ENCODE measurements around the gene LRRC1.

The LRRC1 gene

DNA sequence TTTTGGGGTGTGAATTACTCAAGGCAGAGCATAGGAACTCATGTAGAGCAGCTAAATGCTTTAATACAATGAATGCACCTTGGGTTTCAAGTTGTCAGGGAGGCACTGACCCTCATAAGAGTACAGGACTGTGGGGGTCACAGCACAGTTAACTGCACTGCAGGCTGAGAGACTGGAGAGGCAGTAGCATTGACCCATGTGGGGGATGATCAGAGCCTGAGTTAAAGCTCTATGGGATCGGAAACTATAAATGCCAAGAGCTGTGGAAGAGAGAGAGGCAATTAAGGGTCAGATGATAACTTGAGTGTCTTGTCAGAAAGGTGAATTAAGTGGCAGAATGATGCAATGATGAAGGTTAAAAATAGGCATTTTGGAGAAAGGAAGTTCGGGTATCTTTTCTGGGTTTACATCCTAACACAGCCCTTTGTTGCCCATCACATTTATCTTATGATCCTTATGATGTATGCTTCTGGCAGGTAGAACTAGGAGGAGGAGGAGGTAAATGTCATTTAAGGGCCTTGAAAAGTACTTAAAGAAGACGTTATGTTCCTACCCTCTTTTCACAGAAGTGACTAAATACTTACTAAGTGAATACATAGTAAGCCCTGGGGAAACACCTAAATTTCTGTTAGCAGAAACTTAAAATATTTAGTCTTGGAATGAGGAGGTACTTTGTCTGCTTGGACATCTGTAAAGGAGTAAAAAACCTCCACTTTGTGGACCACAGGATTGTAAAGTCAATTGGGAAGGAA lies 24.2 kb downstream of the LRRC1 start:
- no peak for DNase-seq

DNA sequence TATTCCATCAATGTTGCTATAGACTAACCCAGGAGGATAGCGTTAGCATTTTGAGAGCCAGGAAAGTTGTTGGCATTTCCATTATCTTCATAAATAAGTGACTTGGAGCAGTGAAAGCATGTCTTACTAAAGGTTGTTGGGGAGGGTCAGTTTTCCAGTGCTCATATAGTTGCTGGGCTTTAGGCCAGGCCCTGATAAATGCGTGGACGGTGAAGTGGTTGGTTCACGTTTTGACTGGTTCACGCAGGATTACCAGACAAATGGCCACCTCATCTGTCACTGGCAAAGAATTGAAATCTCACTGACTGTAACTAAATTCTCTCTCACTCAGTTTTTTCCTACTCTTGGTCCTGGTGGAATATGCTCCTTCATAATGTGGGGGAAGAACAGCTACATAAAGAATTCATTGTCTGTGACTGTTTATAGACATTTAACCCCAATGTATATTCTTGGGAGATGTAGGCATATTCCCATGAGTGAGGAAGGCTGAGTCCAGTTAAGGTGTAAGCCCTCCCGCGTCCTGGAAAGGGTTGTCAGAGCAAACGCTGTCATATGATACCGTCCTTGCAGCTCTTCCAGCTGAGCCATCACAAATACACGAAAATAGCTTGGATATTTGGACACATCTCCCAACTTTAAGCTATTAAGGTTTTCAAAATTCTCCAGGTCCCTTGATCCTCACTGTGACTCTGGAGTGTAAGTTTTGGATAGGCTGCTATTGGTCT lies 27.8 kb downstream of the LRRC1 start:
- no peak for DNase-seq

DNA sequence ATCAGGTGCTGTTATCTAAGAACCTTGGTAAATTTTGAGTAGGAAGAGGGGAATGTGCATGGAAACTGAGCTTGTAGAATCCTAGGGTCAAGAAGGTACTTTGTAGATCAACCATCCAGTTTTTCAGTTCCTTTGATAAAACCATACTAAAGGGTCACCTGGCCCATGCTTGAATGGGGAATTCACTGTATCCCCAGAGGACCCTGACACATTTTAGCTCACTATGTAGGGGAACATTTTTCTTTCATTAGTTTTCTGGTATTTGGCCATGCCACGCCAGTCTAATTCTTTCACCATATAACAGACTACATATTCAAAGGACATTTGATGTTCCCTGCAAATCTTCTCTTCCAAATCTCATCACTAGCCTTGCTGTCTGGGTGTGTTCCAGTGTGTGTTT lies 29.9 kb downstream of the LRRC1 start:
- DNase-seq: no peak

DNA sequence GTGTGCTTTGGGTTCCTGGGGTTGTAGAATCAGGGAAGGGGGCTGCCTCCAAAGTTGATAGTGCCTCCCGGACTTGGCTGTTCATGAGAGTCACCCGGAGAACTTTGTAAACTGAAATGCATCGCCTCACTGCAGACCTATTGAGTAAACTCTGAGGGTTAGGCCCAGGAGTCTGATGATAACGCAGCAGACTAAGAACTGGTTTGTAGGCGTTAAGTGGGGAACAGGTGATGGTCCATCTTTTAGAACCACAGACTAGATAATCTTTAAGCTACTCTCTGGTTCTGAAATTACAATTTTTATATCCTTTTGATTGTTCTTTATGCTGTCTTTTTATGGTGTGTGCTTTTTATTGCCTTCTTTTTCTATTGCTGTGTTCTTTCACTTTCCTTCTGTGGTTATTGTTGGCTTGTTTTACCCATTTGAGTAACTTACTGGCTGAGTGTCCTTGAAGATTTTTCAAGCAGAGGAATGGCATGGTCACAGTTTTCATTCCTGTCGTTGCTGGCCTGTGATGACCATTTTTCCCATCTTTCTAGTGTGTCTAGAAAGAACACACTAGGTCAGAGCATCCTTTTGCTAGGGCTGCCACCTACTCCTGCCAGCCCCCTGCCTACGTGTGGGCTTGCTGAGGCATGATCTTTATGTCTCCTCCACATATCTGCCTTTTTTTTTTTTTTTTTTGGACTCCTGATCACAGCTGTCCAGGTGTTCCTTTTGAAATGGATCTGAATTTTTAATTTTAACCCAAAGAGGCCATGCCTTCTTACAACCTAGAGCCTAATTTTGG lies 30.9 kb downstream of the LRRC1 start:
- DNase-seq: no peak

DNA sequence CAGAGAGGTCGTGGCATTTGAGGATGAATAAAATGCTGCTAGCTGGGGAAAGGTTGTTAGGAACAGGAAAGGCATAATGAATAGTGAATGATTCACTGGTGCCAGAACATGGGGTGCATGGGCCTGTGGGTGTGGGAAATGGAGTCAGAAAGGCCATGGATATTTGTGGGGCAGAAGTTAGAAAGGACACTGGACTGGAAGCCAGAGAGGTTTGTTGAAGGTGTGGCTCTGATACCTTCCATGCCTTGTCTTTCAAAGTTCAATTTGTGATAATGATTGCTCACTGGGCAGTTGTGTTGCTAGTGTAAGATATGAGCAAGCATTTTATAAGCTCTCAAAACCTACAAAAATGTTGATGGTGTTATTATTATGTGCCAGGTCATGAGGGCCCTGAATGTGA lies 32.7 kb downstream of the LRRC1 start:
- DNase-seq: no peak

DNA sequence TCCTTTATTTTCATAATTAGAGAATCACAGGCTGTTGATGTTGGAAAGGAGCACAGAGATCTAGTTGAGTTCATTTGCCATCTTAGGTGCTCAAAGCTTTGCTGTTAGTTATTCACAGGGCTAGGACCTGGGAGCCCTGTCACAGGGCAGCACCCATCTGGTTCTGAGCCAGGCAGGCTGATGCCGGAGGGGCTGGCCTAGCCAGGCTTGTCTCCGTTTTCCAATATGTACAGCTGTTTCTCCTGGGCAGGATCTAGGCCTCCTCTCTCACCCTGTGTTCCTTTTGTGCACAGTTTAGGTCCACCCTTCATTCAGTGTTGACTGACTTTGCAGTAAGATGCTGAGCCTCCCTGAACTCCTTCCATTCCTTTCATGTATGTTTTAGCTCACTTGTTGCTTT lies 33.4 kb downstream of the LRRC1 start:
- DNase-seq: no peak

DNA sequence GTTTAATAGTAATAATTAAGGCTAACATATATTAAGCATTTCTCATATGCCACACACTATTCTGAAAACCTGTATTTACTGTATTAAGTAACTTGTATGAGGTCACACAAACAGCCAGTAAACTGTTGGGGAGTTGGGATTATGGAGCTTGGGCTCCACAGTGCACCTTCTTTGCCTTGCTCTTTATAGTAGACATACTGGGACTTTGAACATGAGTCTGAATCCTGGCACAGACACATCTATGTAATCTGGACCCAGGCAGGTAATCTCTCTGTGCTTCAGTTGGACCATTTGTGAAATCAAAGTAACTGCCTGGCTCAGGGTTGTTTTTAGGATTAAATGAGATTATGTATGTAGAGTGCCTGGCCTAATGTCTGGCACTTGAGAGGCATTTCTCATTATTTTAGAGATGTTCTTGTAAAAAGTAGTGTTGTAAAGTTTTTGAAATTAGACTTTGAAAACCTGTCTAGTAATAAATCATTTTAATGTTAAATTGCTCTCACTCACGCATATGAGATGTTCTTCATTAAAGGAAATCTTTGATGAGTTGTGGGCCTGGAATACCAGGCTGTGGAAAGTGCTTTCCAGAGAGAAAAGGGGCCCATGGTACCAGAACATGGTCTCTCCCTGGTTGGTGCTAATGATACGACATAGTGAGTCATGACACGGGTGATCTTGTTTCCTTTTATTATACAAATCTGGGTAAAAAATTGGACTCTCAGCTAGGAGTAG lies 34.3 kb downstream of the LRRC1 start:
- DNase-seq: no peak

DNA sequence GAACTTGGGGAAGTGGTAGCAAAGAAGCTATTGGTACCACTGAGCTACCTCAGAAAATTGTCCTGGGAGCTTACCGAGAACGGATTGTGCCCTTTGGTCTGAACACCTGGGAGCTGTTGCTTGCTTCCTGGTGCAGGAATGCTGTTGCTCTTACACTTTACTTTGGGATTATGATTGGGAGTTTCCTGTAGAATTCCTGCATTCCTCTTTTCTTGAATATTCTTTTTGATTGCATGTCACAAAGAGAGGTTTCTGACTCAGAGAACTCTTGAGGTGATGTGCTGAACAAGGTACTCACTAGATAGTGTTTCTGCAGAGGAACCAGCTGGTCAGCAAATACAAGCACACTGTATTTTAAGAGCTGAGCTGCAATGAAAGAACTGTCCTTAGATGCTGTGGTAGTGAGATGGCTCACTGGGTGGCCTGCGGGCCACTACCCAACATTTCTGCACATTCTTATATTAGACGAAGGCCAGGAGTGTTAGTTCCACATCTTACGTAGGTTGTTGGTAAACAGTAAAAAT lies 35.0 kb downstream of the LRRC1 start:
- no peak for DNase-seq

DNA sequence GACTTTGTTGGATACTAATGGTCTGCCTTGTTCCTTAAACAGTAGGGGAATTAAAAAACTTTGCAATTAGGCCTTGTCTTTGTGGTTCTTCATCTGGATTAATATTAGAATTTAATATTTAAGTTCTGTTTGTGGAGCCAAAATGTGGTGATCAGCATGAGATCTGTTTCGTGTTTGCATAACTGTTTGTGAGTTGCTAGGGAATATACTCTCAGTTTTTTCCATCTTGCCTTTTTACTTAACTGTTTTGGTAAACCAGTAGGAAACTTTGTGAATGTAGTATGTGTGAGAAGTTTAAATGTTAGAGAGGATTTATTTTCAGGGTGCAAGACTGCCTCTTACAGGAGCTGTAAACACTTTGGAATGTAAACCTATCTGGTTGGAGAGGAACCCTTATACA lies 35.6 kb downstream of the LRRC1 start:
- DNase-seq: no peak

DNA sequence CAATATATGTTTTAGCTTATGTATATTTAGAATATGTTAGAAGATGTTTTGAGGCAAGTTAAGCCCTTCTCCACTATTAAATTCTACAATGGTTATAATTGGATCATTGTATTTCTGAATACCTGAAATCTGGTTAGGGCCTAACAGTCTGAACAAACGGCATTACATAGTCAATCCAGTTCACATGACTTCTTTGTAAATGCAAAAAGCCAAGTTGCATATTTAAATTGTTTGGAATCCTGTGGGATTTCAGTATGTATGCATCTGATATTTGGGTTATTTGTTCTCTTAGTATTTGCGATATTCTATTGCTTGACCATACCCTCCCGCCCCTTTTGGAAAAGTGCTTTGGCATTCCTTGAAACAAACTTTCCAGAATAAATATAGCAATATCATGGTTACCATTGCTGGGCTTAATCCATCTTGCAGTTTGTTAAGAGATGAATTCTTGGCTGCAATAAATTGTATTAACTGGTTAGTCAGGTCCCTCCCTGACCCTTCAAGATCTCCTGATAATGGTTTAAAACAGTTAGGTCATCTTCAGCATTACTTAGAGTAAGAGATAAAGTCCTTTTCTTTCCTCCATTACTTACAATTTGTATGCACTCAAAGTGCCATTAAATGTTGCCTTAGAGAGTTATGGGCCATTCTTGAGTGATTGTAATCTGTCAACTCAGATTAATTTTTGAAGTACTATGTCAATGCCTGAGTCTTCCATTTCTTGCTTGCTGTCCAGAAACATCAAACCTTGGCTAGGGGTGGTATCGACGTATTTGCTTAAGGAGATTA lies 36.5 kb downstream of the LRRC1 start:
- no peak for DNase-seq

DNA sequence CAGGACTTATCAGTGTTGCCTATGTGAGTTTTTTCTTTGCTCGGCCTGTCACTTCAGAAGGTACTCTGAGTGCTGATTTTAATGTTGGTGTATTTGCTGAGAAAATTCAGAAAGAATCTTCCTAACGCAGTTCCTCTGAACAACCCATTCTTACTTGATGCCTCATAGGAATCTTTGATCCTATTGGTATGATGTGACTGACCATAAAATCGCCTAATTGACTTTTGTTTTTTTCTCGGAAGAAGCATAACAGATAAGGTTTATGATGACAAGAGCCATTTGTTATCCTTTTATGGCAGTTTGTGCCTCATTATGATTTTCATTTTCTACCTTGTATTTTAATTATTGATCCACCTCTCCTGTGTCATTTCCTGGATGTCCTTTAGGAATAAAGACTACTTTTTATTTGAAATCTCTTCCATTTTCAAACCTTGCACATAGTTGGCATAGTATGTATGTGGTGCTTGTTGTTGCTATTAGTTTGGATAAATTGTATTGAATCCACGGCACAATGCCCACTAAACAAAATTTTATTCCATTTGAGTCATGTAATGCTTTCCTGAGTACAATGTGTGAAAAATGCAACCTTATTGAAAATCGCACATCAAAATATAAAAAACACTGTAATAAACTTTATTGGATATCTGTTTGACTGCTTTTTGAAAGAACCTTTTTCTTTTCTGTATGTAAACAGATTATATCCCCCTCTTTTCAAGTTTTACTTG lies 37.3 kb downstream of the LRRC1 start:
- DNase-seq: no peak

DNA sequence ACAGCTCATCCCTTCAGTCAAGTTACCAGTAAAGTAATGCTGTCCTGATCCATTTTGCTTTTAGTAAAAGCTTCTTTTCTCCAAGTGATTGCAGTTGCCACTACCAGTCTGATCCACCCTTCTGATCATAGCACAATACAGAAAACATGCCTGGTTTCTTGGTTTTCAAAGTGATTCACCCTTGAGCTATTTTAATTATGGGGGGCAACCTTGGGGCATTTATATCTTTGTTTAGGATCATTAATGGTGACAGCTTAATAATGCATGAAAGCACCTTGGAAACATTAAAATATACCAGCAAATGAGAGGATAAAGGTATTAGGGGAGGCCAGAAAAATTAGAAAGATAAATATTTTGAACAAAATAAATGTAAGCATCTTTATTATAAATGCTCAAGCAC lies 38.4 kb downstream of the LRRC1 start:
- no peak for DNase-seq

DNA sequence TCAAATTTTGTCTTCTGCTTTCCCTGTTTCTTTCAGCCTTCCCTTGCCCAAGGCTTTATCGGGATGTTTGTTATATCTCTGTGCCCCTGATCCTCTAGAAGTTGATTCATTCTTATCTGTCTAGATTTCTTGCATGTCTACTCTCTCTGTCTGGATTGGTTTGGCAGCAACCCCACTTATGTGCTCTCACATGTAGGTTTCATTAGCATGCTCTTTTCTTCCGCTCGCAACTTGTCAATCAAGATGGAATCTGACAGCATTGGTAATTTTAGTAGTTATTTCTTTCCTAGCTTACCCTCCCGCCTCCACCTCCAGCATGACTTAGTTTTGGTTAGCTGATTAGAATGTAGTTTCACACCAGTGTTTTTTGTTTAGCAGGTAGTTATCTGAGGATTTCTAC lies 39.3 kb downstream of the LRRC1 start:
- DNase-seq: no peak

DNA sequence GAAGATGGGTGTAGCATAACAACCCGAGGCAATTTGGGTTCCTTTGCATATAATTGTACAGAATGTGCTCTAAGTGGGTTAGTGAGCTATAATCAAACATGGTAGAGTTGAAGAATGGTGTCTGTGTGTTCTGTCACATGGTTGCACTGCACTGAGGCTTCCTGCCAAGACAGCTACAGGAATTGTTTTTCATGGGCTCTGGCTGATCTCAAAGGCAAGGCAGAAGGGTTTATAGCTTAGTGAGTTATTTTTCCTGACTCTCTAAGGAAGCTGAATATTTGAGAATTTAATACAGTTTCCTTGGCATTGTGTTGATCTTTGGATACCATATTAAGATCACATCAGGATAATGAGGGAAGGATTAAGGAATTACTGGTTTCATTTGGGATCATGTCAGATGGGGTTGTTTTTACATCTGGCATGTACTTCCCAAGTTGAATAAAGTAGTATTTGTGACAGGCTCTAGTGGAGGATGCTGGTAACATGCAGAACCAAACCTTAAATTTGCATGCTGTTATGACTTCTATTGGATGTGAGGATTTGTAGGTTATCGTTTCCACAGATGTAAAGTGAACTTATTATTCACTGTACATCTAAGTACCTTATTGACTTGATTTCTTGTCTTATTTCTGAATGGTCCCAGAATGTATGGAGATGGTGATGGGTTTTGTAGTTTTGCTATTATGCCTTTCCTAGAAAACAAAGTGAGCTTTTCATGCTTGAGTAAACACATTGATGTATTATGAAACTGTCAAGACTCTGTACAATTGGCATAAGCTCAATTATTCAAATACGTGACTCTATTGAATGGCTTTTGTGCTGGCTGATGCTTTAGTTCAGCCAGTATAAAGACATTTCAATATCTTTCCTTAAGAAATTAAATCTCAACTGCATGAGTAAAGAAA lies 43.3 kb downstream of the LRRC1 start:
- no peak for DNase-seq

DNA sequence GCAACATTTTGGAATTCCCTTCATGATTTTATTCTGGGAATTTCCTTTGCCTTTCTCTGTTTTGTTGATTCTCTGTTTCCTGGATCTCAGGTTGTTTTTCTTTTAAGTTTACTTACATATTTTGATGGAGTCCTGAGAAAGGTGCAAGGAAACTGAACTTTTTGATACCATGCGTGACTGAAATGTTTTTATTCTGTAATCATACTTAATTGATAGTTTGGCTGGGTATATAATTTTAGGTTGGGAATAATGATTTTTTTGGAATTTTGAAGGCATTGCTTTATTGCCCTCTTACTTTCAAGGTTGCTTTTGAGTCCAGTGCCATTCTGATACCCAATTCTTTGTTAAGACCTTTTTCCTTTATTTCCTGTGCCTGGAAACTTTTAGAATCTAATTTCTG lies 45.2 kb downstream of the LRRC1 start:
- no peak for DNase-seq

DNA sequence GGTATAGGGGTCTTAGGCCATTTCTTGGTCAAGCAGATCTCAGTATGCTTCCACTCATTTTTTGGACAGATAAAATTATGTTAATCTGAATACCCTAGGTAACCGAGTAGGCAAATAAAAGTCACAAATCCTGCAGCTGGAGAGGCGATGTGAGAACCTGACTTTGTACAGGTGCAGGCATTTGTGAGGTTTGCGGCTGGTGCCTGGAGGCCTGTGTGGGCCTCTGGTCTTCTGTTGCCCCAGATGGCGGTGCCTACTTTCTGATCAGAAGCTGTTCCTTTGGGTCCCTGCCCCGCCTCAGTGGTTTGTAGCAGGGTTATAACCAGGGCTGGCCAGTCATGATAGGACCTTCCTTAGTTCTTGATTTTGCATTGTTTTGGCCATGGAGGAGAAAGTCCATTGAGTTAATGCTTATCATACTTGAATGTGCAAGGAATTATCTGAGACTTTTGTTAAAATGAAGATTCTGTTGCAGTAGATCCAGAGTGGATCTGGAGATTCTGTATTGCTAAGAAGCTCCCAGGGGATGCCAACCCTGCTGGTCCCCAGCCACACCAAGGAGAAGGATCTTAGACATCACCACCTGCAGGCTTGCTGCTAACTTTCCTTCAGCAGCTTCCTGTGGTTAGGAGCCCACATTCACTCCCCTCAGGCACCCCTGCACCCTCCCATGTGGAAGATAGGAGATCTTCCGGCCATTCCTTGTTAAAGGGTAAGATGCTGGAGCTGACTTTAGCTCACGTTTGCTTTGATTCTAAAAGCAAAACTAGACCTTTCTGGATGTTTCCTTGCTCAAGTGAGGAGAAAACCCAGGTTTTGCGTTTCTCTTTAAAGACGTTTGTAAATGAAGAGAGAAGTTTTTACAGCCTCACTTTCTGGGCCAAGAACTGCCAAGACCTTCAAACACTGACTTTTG lies 50.7 kb downstream of the LRRC1 start:
- DNase-seq: no peak

DNA sequence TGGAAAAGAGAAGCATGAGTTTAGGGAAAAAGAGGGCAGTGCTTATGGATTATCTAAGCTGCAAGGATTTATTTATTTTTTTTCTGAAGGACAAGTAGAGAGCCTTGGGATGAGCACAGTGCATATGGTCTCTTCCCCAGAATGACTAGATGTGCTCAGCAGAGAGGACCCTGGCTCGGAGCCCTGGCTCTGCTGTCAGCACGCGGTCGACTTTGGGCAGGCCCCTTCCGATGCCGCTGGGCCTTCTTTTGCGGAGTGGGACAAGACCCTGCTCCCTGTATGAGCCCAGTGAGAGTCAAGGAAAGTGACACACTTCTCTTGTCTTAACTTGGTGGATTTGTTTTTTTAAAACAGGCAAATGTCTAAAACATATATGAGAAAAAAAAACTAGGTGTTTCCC lies 51.4 kb downstream of the LRRC1 start:
- no peak for DNase-seq

DNA sequence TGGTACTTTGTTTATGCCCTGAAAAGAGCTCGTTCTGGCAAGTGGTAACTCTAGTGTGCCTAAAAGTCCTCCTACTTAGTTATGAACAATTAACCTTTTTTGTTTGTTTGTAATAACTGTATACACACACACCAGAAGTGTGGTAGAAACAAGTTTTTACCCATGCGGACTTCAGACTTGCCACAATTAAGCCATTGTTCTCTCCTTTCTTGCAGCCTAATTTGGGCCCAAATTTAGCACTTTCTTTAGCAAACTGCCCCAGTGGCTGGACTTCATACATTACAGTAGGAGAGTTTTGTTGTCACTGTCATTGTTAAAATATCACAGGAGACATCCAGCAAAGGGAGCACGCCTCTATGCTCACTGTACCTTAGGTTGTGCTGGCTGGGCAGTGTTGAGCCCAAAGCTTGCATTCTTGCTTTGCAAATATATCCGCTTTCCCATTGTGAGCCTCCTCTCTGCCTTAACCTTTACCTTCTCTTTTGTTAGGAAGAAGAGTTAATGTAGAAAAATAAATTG lies 53.0 kb downstream of the LRRC1 start:
- no peak for DNase-seq

DNA sequence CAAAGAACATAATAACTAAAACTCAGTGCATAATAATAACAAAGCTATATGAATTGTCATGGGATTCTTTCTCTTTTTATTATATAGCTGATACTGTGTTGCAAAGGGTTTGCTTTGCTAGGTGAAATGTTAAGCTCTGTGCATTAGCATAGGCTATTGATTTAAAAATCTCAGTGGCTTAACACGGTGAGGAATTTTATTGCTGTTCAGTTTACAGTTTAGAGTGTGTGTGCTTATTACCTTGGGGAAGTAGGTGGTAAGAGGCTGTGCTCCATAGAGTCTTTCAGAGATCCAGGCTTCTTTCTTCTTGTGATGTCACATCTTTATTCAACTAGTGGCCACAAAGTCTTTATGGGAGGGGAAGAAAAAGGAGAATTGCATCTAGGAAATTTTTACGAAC lies 55.7 kb downstream of the LRRC1 start:
- no peak for DNase-seq

Measured in CD4-positive, alpha-beta T cell treated with Interleukin-10 for 1 hour (primary cell).